SH-SY5Y (cell line): Measurements from ENCODE around the gene SLC22A16.

ENCODE experiments used
- GATA2 ChIP-seq: IDR thresholded peaks from 2 replicates; pipeline ENCODE4 v1.6.1; 2011; ENCODE audit warnings: mild to moderate bottlenecking, low read depth, low read length
- GATA3 ChIP-seq: IDR thresholded peaks from 2 replicates; pipeline ENCODE4 v1.6.1; 2011; ENCODE audit warnings: low read depth, mild to moderate bottlenecking, low read length, moderate library complexity

DNA sequence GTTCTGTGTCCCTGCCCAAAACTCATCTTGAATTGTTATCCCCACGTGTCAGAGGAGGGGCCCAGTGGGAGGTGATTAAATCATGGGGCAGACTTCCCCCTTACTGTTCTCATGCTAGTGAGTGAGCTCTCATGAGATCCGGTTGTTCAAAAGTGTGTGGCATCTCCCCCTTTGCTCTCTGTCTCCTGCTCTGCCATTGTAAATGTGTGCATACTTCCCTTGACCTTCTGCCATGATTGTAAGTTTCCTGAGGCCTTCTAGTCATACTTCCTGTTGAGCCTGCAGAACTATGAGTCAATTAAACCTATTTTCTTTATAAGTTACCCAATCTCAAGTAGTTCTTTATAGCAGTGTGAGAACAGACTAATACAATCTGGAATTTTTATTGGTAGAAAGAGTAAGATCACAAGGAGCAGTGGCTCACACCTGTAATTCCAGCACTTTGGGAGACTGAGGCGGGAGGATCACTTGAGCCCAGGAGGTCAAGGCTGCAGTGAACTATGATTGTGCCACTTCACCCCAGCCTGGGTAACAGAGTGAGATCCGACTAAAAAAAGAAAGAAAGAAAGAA is 47.1 kb upstream of the SLC22A16 start:
- TF ChIP-seq GATA2 (no peak), GATA3 (no peak)
